Mesenchymal stem cell (in vitro differentiated cells and primary cell): Measurements from ENCODE around the gene PTPN22.

Experiments
- DNase-seq: peaks from one replicate; pipeline ENCODE4 v3.0.0-alpha.2; 2013
- H2AFZ ChIP-seq: one replicate; pipeline ENCODE4 v1.6.1; 2013; ENCODE audit warnings: low read depth, mild to moderate bottlenecking, control low read depth, inconsistent platforms, low read length, moderate library complexity
- H2AK5ac ChIP-seq: 2 replicates; pipeline ENCODE4 v1.6.1; 2013; ENCODE audit warnings: low read length, moderate library complexity, mild to moderate bottlenecking, inconsistent platforms; ENCODE audit not compliant: severe bottlenecking
- H2BK120ac ChIP-seq: one replicate; pipeline ENCODE4 v1.6.1; 2013; ENCODE audit warnings: low read depth, mild to moderate bottlenecking, inconsistent platforms, low read length, moderate library complexity
- H2BK12ac ChIP-seq, 2 experiments: one replicate each; pipeline ENCODE4 v1.6.1; 2013; ENCODE audit warnings: inconsistent platforms in 2 of 2, low read length in 2 of 2, mild to moderate bottlenecking in 2 of 2, moderate library complexity in 2 of 2, control low read depth in 1 of 2
- H2BK15ac ChIP-seq: one replicate; pipeline ENCODE4 v1.6.1; 2013; ENCODE audit warnings: mild to moderate bottlenecking, low read depth, inconsistent platforms; ENCODE audit not compliant: poor library complexity, severe bottlenecking
- H2BK5ac ChIP-seq: 2 replicates; pipeline ENCODE4 v1.6.1; 2013; ENCODE audit warnings: low read depth, mild to moderate bottlenecking, low read length, control low read depth, inconsistent platforms; ENCODE audit not compliant: poor library complexity, severe bottlenecking
- H3K14ac ChIP-seq, 2 experiments: one replicate each; pipeline ENCODE4 v1.6.1; 2013; ENCODE audit warnings: inconsistent platforms in 2 of 2, low read length in 2 of 2, control low read depth in 1 of 2, mild to moderate bottlenecking in 1 of 2, moderate library complexity in 1 of 2
- H3K18ac ChIP-seq, 2 experiments: one replicate each; pipeline ENCODE4 v1.6.1; 2013; ENCODE audit warnings: inconsistent platforms in 2 of 2, low read length in 2 of 2, control low read depth in 1 of 2, low read depth in 1 of 2, mild to moderate bottlenecking in 1 of 2
- H3K23ac ChIP-seq, 2 experiments: one replicate each; pipeline ENCODE4 v1.6.1; 2013; ENCODE audit warnings: inconsistent platforms in 2 of 2, low read length in 2 of 2, mild to moderate bottlenecking in 2 of 2, moderate library complexity in 2 of 2, control low read depth in 1 of 2
- H3K27ac ChIP-seq: 2 replicates; pipeline ENCODE4 v1.5.1; 2013; ENCODE audit warnings: mild to moderate bottlenecking, moderate library complexity, low read length, control low read depth, inconsistent platforms; ENCODE audit not compliant: poor library complexity, severe bottlenecking
- H3K27me3 ChIP-seq, 2 experiments: 2 replicates each; pipeline versions ENCODE4 v1.6.1 to v1.7.0; 2013; ENCODE audit warnings: low read length in 2 of 2, mild to moderate bottlenecking in 2 of 2, moderate library complexity in 2 of 2, control low read depth in 1 of 2, inconsistent platforms in 1 of 2; ENCODE audit not compliant: control insufficient read depth in 1 of 2, insufficient read depth in 1 of 2
- H3K36me3 ChIP-seq, 2 experiments: 2 replicates each; pipeline versions ENCODE4 v1.6.1 to v1.7.0; 2013; ENCODE audit warnings: low read length in 2 of 2, control low read depth in 1 of 2, inconsistent platforms in 1 of 2, low read depth in 1 of 2, mild to moderate bottlenecking in 1 of 2; ENCODE audit not compliant: insufficient read depth in 2 of 2, control insufficient read depth in 1 of 2
- H3K4ac ChIP-seq, 2 experiments: one replicate each; pipeline ENCODE4 v1.6.1; 2013; ENCODE audit warnings: inconsistent platforms in 2 of 2, low read length in 2 of 2, mild to moderate bottlenecking in 2 of 2, moderate library complexity in 2 of 2, control low read depth in 1 of 2, low read depth in 1 of 2
- H3K4me1 ChIP-seq: 2 replicates; pipeline ENCODE4 v1.6.1; 2013; ENCODE audit warnings: low read depth, low read length, control low read depth; ENCODE audit not compliant: control insufficient read depth, insufficient read depth
- H3K4me2 ChIP-seq: 2 replicates; pipeline ENCODE4 v1.6.1; 2013; ENCODE audit warnings: low read length, mild to moderate bottlenecking, inconsistent platforms; ENCODE audit not compliant: poor library complexity, severe bottlenecking
- H3K4me3 ChIP-seq, 2 experiments: 2 replicates each; pipeline versions ENCODE4 v1.5.1 to v1.7.0; 2013; ENCODE audit warnings: low read length in 2 of 2, mild to moderate bottlenecking in 2 of 2, control low read depth in 1 of 2, low read depth in 1 of 2; ENCODE audit not compliant: insufficient read depth in 1 of 2
- H3K79me1 ChIP-seq: replicated peaks from 2 replicates; pipeline ENCODE4 v1.6.1; 2013; ENCODE audit warnings: mild to moderate bottlenecking, control low read depth, low read length, inconsistent platforms; ENCODE audit not compliant: poor library complexity, severe bottlenecking
- H3K9ac ChIP-seq: 2 replicates; pipeline ENCODE4 v1.7.0; 2013; ENCODE audit warnings: mild to moderate bottlenecking, low read length, moderate library complexity
- H3K9me3 ChIP-seq: 2 replicates; pipeline ENCODE4 v1.7.0; 2013; ENCODE audit warnings: mild to moderate bottlenecking, low read length; ENCODE audit not compliant: control insufficient read depth
- H4K8ac ChIP-seq: one replicate; pipeline ENCODE4 v1.6.1; 2013; ENCODE audit warnings: inconsistent platforms, mild to moderate bottlenecking, low read length, moderate library complexity
- H4K91ac ChIP-seq: one replicate; pipeline ENCODE4 v1.6.1; 2013; ENCODE audit warnings: mild to moderate bottlenecking, low read length, inconsistent platforms
- WGBS: methylation state at CpG from one replicate; pipeline ENCODE4 v1.1.7; 2013; ENCODE audit warnings: mixed read lengths; 5-methylcytosine and 5-hydroxymethylcytosine counted together

Gene PTPN22

DNA sequence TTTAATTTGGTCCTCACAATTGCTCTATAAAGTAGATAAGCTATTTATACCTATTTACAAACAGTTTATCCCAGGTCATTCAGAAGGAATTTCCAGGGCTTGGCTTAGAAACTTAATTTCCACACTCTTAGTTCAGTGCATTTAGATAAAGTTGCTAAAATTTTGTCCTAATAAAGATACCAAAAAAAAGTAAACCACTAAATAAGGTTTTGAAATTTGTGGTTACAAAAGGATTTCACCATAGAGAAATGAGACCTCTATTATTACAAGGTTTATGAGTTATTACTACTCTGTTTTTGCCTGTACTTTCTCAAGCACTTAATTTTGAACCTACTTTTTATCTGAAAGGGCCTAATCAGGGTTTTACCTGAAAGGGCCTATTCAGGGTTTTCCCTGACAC lies 22.4 kb downstream of the PTPN22 start:
- Histone ChIP-seq H3K27me3 (no peaks in the 10 kb centered on the region), H3K23ac (no peak overlapping the region), H2BK12ac (no peak overlapping the region), H3K27ac (no peak overlapping the region), H3K9ac (no peak overlapping the region), H2BK120ac (no peak overlapping the region), H2AK5ac (no peak overlapping the region), H3K79me1 (no peaks in the 10 kb centered on the region), H4K91ac (no peak overlapping the region), H3K18ac (no peak overlapping the region), H3K36me3 (no peaks in the 10 kb centered on the region), H4K8ac (no peak overlapping the region), H3K14ac (no peak overlapping the region), H2BK5ac (no peak overlapping the region), H3K9me3 (peaks cover 7% of the 10 kb centered on the region), H3K4me2 (no peak overlapping the region), H3K4me1 (no peaks in the 10 kb centered on the region), H2BK15ac (no peak overlapping the region), H3K4me3 (no peak overlapping the region), H2AFZ (no peak overlapping the region), H3K4ac (no peak overlapping the region)
- DNase-seq, result no peak

DNA sequence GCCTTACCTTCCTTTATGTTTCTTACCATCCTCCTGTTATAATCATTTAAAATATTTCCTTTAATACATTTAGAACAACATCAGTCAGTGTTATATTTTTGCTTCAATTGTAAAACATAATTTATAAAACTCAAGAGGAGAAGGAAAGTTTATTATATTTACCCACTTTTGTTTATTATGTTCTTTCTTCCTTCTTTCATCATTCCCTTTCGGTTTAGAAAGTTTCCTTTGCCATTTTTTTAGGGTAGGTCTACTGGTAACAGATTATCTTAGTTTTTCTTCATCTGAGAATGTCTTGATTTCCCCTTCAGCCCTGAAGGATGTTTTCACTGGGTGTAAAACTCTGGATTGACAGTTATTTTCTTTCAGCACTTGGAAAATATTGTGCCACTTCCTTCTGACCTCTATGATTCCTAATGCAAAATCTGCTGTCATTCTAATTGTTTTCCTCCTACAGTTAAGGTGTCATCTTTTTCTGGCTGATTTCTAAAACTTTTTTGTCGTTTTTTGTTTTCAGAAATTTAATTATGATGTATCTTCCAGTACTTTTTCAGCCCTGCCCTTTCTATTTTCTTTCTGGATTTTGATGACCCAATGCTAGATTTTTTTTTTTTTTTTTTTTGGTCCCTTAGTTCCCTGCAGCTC lies 25.0 kb downstream of the PTPN22 start:
- no peak overlapping the region for H3K9ac ChIP-seq
- H3K27me3 ChIP-seq, result no peaks in the 10 kb centered on the region
- H2BK5ac ChIP-seq, result no peak overlapping the region
- H2AFZ ChIP-seq, result no peak overlapping the region
- DNase-seq, result no peak
- no peak overlapping the region for H3K4ac ChIP-seq
- no peaks in the 10 kb centered on the region for H3K79me1 ChIP-seq
- H3K36me3 ChIP-seq, result no peaks in the 10 kb centered on the region
- H3K4me2 ChIP-seq, result no peak overlapping the region
- H4K8ac ChIP-seq, result no peak overlapping the region
- H4K91ac ChIP-seq, result no peak overlapping the region
- no peak overlapping the region for H3K4me3 ChIP-seq
- H2BK15ac ChIP-seq, result no peak overlapping the region
- no peak overlapping the region for H2AK5ac ChIP-seq
- WGBS, result no CpG with 5 or more reads among the region's 2 CpGs
- H3K27ac ChIP-seq, result no peak overlapping the region
- H3K9me3 ChIP-seq, result peaks cover 7% of the 10 kb centered on the region
- H3K14ac ChIP-seq, result no peak overlapping the region
- no peak overlapping the region for H3K23ac ChIP-seq
- H3K18ac ChIP-seq, result no peak overlapping the region
- H2BK120ac ChIP-seq, result no peak overlapping the region
- no peaks in the 10 kb centered on the region for H3K4me1 ChIP-seq
- H2BK12ac ChIP-seq, result no peak overlapping the region

DNA sequence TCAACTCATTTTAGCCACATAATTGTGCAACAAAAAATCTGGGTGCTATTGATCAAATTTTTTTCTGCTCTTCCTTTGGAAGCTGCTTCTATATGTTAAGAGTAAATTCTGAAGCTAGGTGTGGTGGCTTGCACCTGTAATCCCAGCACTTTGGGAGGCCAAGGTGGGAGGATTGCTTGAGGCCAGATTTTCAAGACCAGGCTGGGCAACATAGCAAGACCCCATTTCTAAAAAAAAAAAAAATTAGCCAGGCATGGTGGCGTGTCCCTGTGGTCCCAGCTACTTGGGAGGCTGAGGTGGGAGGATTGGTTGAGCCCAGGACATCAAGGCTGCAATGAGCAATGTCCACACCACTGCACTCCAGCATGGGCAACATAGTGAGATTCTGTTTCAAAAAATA lies 35.0 kb downstream of the PTPN22 start:
- 100% methylated on average over 1 of the region's 1 CpG for WGBS
- H2BK120ac ChIP-seq, result no peak overlapping the region
- no peak overlapping the region for H2BK15ac ChIP-seq
- H3K79me1 ChIP-seq, result no peaks in the 10 kb centered on the region
- H3K9me3 ChIP-seq, result no peaks in the 10 kb centered on the region
- H3K4ac ChIP-seq, result no peak overlapping the region
- no peak overlapping the region for H3K27ac ChIP-seq
- no peak overlapping the region for H2BK12ac ChIP-seq
- no peak overlapping the region for H3K18ac ChIP-seq
- H3K23ac ChIP-seq, result no peak overlapping the region
- no peak overlapping the region for H4K8ac ChIP-seq
- no peak overlapping the region for H2AFZ ChIP-seq
- H3K4me3 ChIP-seq, result no peak overlapping the region
- no peaks in the 10 kb centered on the region for H3K36me3 ChIP-seq
- no peak overlapping the region for H2BK5ac ChIP-seq
- no peak overlapping the region for H3K9ac ChIP-seq
- H2AK5ac ChIP-seq, result no peak overlapping the region
- no peak overlapping the region for H3K14ac ChIP-seq
- no peaks in the 10 kb centered on the region for H3K27me3 ChIP-seq
- H4K91ac ChIP-seq, result no peak overlapping the region
- no peak overlapping the region for H3K4me2 ChIP-seq
- no peaks in the 10 kb centered on the region for H3K4me1 ChIP-seq
- DNase-seq, result no peak

DNA sequence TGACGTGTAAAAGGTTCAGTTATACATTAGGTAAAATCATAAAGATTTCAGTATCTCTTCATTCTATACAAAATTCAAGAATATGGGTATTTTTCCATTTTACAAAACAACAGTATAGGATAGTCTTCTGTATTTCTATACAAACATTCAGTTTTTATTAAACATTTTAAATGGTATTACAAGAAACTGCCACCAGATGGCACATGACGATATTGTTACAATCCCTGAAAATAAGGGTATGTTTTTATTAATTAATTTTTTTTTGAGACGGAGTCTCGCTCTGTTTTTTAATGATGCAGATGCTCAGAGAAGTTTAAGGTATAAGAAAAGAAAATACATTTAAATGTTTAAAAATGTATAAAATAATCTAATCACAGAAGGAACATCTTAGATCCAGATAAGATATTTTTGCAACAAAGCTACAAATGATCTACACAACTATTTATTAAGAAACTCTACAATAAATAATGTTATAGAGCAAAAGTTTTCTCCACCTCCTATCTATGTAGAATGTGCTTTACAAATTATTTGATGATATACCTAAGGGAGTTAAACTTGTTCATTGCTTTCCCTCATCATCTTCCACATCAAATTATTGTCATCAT lies 35.7 kb downstream of the PTPN22 start:
- DNase-seq, result peak; percentile 62
- no peak overlapping the region for H3K14ac ChIP-seq
- H3K9me3 ChIP-seq, result no peaks in the 10 kb centered on the region
- no peaks in the 10 kb centered on the region for H3K79me1 ChIP-seq
- H3K27ac ChIP-seq, result no peak overlapping the region
- H2BK12ac ChIP-seq, result no peak overlapping the region
- H4K8ac ChIP-seq, result no peak overlapping the region
- H2BK120ac ChIP-seq, result no peak overlapping the region
- H2AK5ac ChIP-seq, result no peak overlapping the region
- no peak overlapping the region for H3K18ac ChIP-seq
- no peak overlapping the region for H2AFZ ChIP-seq
- no peak overlapping the region for H2BK15ac ChIP-seq
- no peak overlapping the region for H3K23ac ChIP-seq
- no CpG with 5 or more reads among the region's 4 CpGs for WGBS
- no peaks in the 10 kb centered on the region for H3K36me3 ChIP-seq
- no peak overlapping the region for H3K4me3 ChIP-seq
- peak overlapping the region; percentile 63 for H3K9ac ChIP-seq
- no peaks in the 10 kb centered on the region for H3K4me1 ChIP-seq
- no peak overlapping the region for H2BK5ac ChIP-seq
- H3K27me3 ChIP-seq, result no peaks in the 10 kb centered on the region
- H3K4ac ChIP-seq, result no peak overlapping the region
- no peak overlapping the region for H3K4me2 ChIP-seq
- no peak overlapping the region for H4K91ac ChIP-seq
